GM12878 (cell line): ENCODE measurements around the gene CSK. TPM values are rescaled to one million over a fixed set of nuclear protein-coding genes. Genes with fewer than 3 reads are reported as not detected.

Source experiments
- ATAC-seq: fragments of 200-7000 bp; cut with Tn5 transposase; 3 replicates; pipeline ENCODE4 v1.9.1; 2020; ENCODE audit warnings: mild to moderate bottlenecking, moderate library complexity
- BruUV-seq: library from RNA; stranded (reverse); fragments of 400-500 nt; replicated peaks from 2 replicates; lab custom pipeline; 2021; lab: Mats Ljungman, UMichigan
- CTCF ChIA-PET: fragments of 300-600 bp; sonication (Branson Sonifier 250); formaldehyde crosslinking; extraction: SDS; loops from one replicate; lab custom pipeline; 2021; ENCODE audit warnings: inconsistent platforms; lab: Yijun Ruan, JAX
- POLR2A ChIA-PET: fragments of 350-600 bp; formaldehyde crosslinking; extraction: SDS; loops from one replicate; lab custom pipeline; 2021; ENCODE audit warnings: inconsistent platforms; lab: Charles Lee
- RAD21 ChIA-PET: fragments of 300-600 bp; sonication (Branson Sonifier 250); formaldehyde crosslinking; loops from one replicate; lab custom pipeline; 2023; ENCODE audit warnings: antibody characterized with exemption; ENCODE audit not compliant: unreplicated experiment; lab: Charles Lee
- SMC1A ChIA-PET: fragments of 300-600 bp; sonication (Branson Sonifier 250); formaldehyde crosslinking; loops from one replicate; lab custom pipeline; 2023; ENCODE audit not compliant: unreplicated experiment, uncharacterized antibody; lab: Charles Lee
- DNase-seq: peaks from one replicate; pipeline ENCODE4 v3.0.0-alpha.2; 2011; ENCODE audit warnings: low read depth, low spot score
- FAIRE-seq: peaks from 3 replicates; lab custom pipeline; 2011; peaks lifted over from hg19 to GRCh38; lab: Jason Lieb, UNC
- H2AFZ ChIP-seq: 2 replicates; pipeline ENCODE4 v1.6.0; 2011; ENCODE audit warnings: low read depth, low read length, control low read depth; ENCODE audit not compliant: control insufficient read depth
- H3K27ac ChIP-seq: 2 replicates; pipeline ENCODE4 v1.5.1; 2011; ENCODE audit warnings: control low read depth; ENCODE audit not compliant: control insufficient read depth, insufficient read depth
- H3K27me3 ChIP-seq, 2 experiments: replicated peaks in 1 of 2; 2 replicates each; pipeline versions ENCODE4 v1.6.0 to v1.6.1; 2011; ENCODE audit warnings: low read length in 1 of 2; ENCODE audit not compliant: control insufficient read depth in 2 of 2, insufficient read depth in 2 of 2
- H3K36me3 ChIP-seq, 2 experiments: 2 replicates each; pipeline ENCODE4 v1.5.1; 2011; ENCODE audit warnings: low read length in 1 of 2; ENCODE audit not compliant: control insufficient read depth in 2 of 2, insufficient read depth in 2 of 2
- H3K4me1 ChIP-seq: 2 replicates; pipeline ENCODE4 v1.6.1; 2011; ENCODE audit warnings: mild to moderate bottlenecking, low read length, moderate library complexity, mixed read lengths; ENCODE audit not compliant: control insufficient read depth, insufficient read depth
- H3K4me2 ChIP-seq: 2 replicates; pipeline ENCODE4 v1.6.0; 2011; ENCODE audit warnings: control low read depth; ENCODE audit not compliant: control insufficient read depth, insufficient read depth
- H3K4me3 ChIP-seq: fragments of 200-600 bp; sonication (generic); 2 replicates; pipeline ENCODE4 v1.5.1; 2016
- H3K79me2 ChIP-seq: 2 replicates; pipeline ENCODE4 v1.6.0; 2011; ENCODE audit warnings: low read length; ENCODE audit not compliant: control insufficient read depth, insufficient read depth
- H3K9ac ChIP-seq: 2 replicates; pipeline ENCODE4 v1.8.0; 2011; ENCODE audit warnings: low read length, control low read depth, mixed read lengths; ENCODE audit not compliant: control insufficient read depth, insufficient read depth
- H3K9me3 ChIP-seq: replicated peaks from 3 replicates; pipeline ENCODE4 v1.5.1; 2011; ENCODE audit warnings: mild to moderate bottlenecking, low read length; ENCODE audit not compliant: control insufficient read depth, insufficient read depth
- H4K20me1 ChIP-seq: 2 replicates; pipeline ENCODE4 v1.6.0; 2011; ENCODE audit not compliant: control insufficient read depth, insufficient read depth
- CBX5 ChIP-seq: sonication (generic); IDR thresholded peaks from 2 replicates; pipeline ENCODE4 v1.6.1; 2016; ENCODE audit warnings: low read depth, moderate library complexity, mild to moderate bottlenecking, inconsistent platforms
- E2F4 ChIP-seq: IDR thresholded peaks from 2 replicates; pipeline ENCODE4 v1.6.1; 2012; ENCODE audit warnings: low read depth, low read length, improper control_type of control experiment
- GABPA ChIP-seq: IDR thresholded peaks from 2 replicates; pipeline ENCODE4 v1.6.1; 2014; ENCODE audit warnings: antibody characterized with exemption, low read depth, mild to moderate bottlenecking, inconsistent platforms
- IRF5 ChIP-seq: fragments of 450-650 bp; IDR thresholded peaks from 2 replicates; pipeline ENCODE4 v1.6.1; 2017; ENCODE audit warnings: borderline replicate concordance
- KDM1A ChIP-seq: fragments of 200-600 bp; sonication (generic); IDR thresholded peaks from 2 replicates; pipeline ENCODE4 v1.6.1; 2016; ENCODE audit warnings: borderline replicate concordance
- MYC ChIP-seq: IDR thresholded peaks from 2 replicates; pipeline ENCODE4 v1.6.1; 2011; ENCODE audit warnings: mild to moderate bottlenecking, low read length, moderate library complexity, inconsistent platforms; ENCODE audit not compliant: insufficient read depth, insufficient replicate concordance, insufficient read length, severe bottlenecking
- WGBS: methylation state at CpG from one replicate; pipeline ENCODE4 v1.1.6; 2016; ENCODE audit warnings: low lambda C conversion rate; ENCODE audit not compliant: insufficient replicate concordance, insufficient coverage; ENCODE audit errors: missing lambda C conversion rate; 5-methylcytosine and 5-hydroxymethylcytosine counted together
- in situ Hi-C: fragments of 300-500 bp; cut with MboI; formaldehyde crosslinking; loops from 9 replicates; pipeline ENCODE4 v1.14.3; 2018; ENCODE audit warnings: mixed read lengths
- intact Hi-C: fragments of 100-400 bp; cut with micrococcal nuclease; formaldehyde crosslinking; loops from one replicate; pipeline ENCODE4 v1.14.2; 2022; ENCODE audit not compliant: unreplicated experiment
- polyA plus RNA-seq, 11 experiments: library from polyadenylated mRNA; depleted of rRNA in 4 of 11; unstranded in 6 of 11; stranded (reverse) in 5 of 11; fragments of >200 nt; fragmentation: Nextera tagmentation in 4 of 11; fragmentation: Illumina TruSeq in 1 of 11; extraction: Ambion mirVana in 4 of 11; extraction: Trizol in 1 of 11; gene quantifications; 1 replicate in 1 of 11; 2 replicates in 10 of 11; pipeline versions ENCODE4 v1.2.1 to v1.2.3, GENCODE V29; 2011 to 2016; ENCODE audit warnings: inconsistent platforms in 2 of 11, missing spikeins in 2 of 11, low read depth in 1 of 11
- total RNA-seq, 4 experiments: library from RNA; depleted of rRNA in 3 of 4; stranded (reverse); fragments of >200 nt in 3 of 4; fragmentation: Illumina TruSeq in 1 of 4; extraction: Trizol in 1 of 4; gene quantifications; 2 replicates each; pipeline versions ENCODE4 v1.2.1 to v1.2.3, GENCODE V29; 2013 to 2021

CSK gene
- total and polyA plus RNA-seq, 10 of the 15 experiments (the other 5 are each of a cell fraction or from before 2014, with no cell fraction given), result 3.4 to 327 (median 75.8) TPM

GRCh38 chr15:74850393-74850792 lies 68.5 kb downstream of the CSK start:
- H3K27ac ChIP-seq, result no peak overlapping the region
- no peak overlapping the region for H3K4me2 ChIP-seq
- RAD21 ChIA-PET, result no interaction called here
- DNase-seq (no peak), FAIRE-seq (no peak), ATAC-seq (no peak)
- no peaks in the 10 kb centered on the region; the same call in 1 of the 2 replicates for H3K79me2 ChIP-seq
- H3K4me1 ChIP-seq, result peaks cover 5% of the 10 kb centered on the region
- no peak overlapping the region for H2AFZ ChIP-seq
- no peak overlapping the region for H3K9ac ChIP-seq
- H3K36me3 ChIP-seq, result peaks cover 36 to 46% of the 10 kb centered on the region in 2 experiments; a peak in 3 of 4 replicates
- H3K9me3 ChIP-seq, result no peaks in the 10 kb centered on the region
- no TSS peak for BruUV-seq
- SMC1A ChIA-PET, result interaction anchor here (1.0 kb wide), 1 partner anchor 19 kb away, joined by 3 read pairs; no protein-coding TSS in a partner anchor
- intact Hi-C loops, result no loop called here
- TF ChIP-seq CBX5 (no peak), MYC (no peak), GABPA (no peak), IRF5 (no peak), KDM1A (no peak), E2F4 (no peak)
- H3K27me3 ChIP-seq, result no peaks in the 10 kb centered on the region
- no peaks in the 10 kb centered on the region for H4K20me1 ChIP-seq
- 99% methylated on average over 4 of the region's 4 CpGs for whole genome bisulfite sequencing
- H3K4me3 ChIP-seq, result no peak overlapping the region
- POLR2A ChIA-PET, result no interaction called here
- in situ Hi-C loops, result no loop called here
- CTCF ChIA-PET, result interaction anchor here (4.2 kb wide), 1 partner anchor 52 kb away, joined by 18 read pairs; no protein-coding TSS in a partner anchor
